ENCODE results near the gene SLC22A23.

DNA sequence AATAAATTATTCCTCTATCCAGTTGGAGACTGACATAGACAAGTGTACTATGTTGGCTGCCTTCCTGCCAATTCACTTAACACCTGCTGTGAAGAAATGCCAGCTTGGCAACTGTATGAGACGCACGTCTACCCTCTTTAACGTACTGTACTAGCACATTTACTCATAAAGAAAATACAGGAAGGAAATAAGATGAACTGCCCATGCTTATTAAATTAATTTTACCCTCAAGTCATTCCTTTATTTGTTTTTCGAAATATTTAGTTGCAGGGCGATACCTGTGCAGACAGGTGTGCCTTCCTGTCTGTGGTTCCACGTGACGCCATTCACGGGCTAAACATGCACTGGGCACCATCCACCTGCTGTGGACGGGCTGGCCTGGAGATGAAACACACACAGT lies 146.1 kb downstream of the SLC22A23 start:
- TF ChIP-seq, protein P1, sequence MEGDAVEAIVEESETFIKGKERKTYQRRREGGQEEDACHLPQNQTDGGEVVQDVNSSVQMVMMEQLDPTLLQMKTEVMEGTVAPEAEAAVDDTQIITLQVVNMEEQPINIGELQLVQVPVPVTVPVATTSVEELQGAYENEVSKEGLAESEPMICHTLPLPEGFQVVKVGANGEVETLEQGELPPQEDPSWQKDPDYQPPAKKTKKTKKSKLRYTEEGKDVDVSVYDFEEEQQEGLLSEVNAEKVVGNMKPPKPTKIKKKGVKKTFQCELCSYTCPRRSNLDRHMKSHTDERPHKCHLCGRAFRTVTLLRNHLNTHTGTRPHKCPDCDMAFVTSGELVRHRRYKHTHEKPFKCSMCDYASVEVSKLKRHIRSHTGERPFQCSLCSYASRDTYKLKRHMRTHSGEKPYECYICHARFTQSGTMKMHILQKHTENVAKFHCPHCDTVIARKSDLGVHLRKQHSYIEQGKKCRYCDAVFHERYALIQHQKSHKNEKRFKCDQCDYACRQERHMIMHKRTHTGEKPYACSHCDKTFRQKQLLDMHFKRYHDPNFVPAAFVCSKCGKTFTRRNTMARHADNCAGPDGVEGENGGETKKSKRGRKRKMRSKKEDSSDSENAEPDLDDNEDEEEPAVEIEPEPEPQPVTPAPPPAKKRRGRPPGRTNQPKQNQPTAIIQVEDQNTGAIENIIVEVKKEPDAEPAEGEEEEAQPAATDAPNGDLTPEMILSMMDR (conservative IDR thresholded peaks at IDR 0.05; ENCODE audit: low read length), result no peak
- no peak for TF ChIP-seq EZH2phosphoT487 (IDR thresholded peaks at IDR 0.05; ENCODE audit: borderline replicate concordance, low read depth, low read length)
